HG03159 (cell line): ENCODE data around the gene GGA2.
"Not testable (repeated sequence)": the region's sequence is repeated elsewhere in the genome, so short reads cannot be mapped to it uniquely, and the experiment has no call there.

ENCODE experiments used
- ATAC-seq: cut with Tn5 transposase; IDR thresholded peaks from one replicate; pipeline ENCODE4 v1.9.1; 2021; ENCODE audit warnings: mild to moderate bottlenecking, moderate library complexity; ENCODE audit not compliant: unreplicated experiment

GGA2 gene

GRCh38 chr16:23505671-23506605 lies 4.4 kb downstream of the GGA2 start:
- ATAC-seq, result no peak

DNA sequence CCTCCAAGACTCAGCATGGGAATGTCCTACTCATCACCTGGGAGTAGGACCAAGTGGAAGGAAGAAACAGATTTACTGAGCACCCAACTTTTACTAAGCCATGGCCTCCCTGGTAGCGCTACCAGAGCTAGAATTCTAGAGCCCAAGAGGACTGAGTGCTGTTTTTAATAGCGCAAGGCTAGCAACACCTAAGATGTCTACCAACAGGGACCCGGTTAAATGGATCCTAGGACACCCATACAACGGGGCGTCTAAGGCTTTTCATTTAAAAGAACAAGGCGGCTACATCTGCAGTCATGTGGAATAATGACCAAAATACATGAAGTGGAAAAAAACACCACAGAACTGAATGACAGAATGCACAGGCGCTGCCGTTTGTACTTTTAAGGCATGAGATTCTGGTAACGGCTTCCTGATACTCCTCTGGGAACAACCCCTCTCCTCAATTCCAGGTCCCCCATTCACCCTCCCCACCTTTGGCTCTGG lies 5.1 kb downstream of the GGA2 start:
- ATAC-seq, result no peak

GRCh38 chr16:23504453-23505179 lies 5.7 kb downstream of the GGA2 start:
- peak; percentile 52 for ATAC-seq

DNA sequence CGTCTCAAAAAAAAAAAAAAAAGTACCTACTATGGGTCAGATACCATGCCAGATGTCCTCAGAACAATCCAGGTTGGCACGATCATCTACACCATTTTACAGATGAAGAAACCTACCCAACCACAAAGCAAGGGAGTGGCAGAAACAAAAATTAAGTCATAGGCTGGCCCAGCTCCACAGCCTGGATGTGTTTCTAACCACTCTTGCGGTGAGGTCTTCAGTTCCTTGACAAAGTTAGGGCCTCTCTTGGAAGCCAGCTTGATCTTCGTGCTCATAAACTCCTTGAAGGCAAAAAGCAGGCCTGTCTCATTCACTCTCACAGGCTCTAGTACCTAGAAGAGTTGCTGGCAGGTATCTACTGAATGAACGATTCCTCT lies 6.2 kb downstream of the GGA2 start:
- ATAC-seq, result no peak

GRCh38 chr16:23502466-23502865 lies 7.8 kb downstream of the GGA2 start:
- ATAC-seq, result no peak

DNA sequence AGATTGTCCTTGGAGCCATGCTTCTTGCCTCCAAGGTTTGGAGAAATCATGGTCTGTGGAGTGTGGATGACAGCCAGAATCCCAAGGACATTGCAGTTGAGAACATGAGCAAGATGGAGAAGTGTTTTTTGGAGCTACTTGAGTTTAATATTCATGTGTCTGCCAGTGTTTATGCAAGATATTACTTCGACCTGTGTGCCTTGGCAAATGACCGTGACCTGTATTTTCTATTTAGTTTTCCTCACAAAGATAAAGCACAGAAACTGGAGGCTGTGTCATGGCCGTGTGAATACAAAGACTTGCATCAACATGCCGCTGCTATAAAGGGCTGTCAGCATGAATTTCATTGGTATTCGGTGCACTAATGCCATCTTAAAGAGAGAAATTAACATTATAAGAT lies 9.0 kb downstream of the GGA2 start:
- no peak for ATAC-seq

GRCh38 chr16:23500862-23501225 lies 9.4 kb downstream of the GGA2 start:
- no peak for ATAC-seq

DNA sequence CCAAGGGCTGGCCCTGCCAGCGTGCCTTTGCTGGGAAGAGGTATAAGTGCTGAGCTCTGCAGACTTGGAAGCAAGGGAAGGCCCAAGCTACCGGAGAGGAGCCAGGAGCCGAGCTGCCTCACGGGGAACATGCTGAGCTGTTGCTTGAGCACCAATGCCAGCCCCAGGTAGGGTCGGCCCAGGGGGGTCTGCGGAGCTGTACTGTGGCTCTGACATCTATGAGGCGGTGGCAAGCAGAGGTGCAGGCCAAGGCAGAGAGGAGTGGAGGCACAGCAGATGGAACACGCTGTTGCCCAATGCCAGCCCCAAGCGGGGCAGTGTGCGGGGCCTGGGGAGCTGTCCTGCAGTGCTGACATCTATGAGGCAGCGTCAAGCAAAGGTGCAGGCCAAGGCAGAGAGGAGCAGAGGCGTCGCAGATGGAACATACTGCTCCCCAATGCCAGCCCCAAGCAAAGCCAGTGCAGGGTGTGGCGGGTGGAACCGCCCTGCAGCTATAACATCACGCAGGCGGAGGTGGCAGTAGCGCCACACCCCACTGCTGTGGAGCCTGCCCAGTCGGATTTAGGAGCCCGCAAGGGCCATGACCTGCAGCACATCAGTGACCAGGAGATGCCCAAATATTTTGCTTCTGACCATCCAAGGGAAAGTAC lies 10.0 kb downstream of the GGA2 start:
- ATAC-seq, result no peak

DNA sequence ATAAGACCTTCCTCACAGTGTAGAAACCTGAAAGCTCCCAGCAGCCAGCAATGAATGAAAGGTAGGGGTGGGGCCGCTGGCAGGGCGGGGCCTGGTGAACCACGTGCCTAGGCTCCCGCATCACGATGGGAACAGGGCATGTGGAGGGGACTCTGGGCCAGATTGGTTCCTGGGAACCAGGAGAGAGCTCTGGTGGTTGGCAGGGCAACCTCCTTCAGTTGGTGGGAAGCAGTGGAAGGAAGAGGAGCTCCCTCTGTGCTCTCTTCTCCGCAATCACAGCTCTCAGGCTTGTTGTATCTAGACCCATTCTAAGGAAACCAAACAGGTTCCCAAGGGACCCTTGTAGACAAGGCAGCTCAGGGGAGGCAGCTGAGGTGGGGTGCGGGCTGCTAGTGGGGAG lies 10.5 kb downstream of the GGA2 start:
- no peak for ATAC-seq

DNA sequence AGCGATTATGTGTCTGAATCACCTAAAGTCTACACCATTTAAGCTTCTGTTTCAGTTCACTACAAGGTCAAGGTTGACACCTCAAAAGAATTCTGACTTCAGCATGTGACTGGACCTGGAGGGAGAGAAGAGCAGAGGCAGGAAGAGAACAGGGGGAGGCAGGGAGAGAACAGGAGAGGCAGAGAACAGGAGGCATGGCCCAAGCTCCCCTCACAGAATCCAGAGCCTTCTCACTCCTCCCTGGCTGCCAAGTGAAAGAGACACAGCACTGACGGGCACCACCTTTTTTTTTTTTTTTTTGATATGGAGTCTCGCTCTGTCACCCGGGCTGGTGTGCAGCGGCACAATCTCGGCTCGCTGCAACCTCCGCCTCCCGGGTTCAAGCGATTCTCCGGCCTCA lies 11.4 kb downstream of the GGA2 start:
- no peak for ATAC-seq

GRCh38 chr16:23497543-23497868 lies 12.8 kb downstream of the GGA2 start:
- ATAC-seq, result no peak

GRCh38 chr16:23496821-23497542 lies 13.3 kb downstream of the GGA2 start:
- ATAC-seq, result no peak

- ATAC-seq, result no peak
Observed at GRCh38 chr16:23495671-23496070, 14.6 kb downstream of the GGA2 start.

DNA sequence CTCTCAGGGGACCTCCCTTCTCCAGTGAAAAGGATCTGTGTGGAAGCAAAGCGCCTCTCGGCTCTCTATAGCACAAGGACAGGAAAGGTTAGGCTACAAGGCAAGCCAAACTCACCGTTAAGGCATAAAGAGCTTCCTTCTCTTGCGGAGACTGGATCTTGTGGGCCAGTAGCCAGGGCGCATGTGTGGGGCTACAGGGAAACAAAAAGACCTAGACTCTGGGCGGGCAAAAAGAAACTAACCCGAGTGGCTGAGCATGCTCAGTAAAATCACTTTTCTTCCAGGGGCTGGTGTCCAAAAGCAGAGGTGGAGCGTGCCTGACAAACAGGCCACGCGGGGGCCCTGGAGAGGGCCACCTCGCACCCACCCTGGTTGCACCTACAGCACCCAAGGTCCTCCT lies 16.1 kb downstream of the GGA2 start:
- ATAC-seq, result no peak

DNA sequence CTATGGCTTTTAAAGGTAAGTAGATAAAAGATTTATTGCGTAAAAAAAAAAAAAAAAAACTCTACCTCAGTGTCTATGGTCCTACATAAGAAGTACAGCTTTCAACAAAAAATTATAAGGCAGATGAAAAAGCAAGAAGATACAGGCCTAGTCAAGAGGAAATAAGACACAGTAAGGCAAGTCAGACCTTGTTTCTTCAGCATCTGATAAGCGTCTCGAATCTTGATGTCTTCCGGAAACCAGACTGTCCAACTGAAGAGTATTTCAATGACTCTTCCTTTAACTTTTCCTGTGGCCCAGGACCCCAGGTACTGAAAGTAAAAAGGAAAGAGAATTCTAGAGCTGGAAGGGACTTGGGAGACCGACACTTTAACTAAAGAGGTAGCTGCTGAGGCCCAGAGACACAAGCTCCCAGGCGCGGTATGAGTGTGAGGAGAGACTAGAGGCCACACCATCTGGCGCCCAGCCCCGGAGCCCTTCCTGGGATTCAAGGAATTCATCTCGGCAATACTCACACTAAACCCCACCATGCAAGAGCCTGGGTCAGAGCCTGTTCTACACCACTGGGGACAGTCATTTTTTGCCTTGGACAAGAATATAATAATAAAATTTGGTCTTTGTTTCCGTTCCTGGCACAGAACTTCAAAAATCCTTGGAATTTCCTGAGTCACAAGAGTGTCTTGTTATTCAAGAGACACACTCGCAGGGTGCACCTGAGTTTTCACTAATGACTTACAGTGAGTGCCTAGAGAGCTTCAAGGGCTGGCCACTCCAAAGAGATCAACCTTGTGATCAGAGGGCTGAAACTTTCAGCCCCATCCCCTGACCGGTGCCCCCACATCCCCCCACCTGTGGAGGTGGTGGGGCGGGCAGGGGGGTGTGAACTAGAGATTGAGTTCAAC lies 18.6 kb downstream of the GGA2 start:
- no peak for ATAC-seq

DNA sequence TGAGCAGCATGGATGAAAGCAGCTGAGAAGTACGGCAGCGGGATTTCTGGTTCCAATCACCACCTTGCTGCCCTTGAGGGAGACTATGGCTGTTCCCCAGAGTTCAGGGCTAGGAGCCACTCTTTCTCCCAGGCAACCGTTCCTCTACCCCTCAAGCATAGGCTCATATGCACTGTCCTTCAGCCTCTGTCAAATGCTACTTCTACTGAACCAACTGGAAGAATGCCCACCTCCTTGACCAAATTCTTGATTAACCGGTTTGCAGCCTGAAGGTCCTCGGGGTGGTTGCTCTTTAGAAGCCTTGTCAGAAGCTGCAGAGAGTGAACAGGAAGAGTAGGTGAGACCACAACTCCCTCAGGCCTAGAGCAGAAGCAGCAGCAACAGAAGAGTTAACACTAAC lies 23.8 kb downstream of the GGA2 start:
- no peak for ATAC-seq

DNA sequence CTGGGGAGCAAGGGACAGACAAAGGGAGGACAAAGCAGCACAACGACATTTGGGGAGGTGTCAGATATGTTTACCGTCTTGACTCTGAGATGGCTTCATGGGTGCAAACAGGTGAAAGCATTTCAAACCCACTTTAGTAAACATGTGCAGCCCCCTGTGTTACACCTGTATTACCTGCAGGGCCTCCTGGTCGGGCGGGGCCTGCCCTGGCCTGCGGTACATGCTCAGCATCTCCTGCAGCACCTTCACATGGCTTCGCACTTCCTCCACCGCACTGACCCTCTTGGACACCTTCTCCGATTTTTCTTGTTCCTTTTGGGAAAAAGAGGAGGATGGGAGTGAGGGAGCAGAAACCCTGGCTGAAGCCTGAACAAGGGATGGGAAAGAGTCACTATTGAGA lies 24.5 kb downstream of the GGA2 start:
- ATAC-seq, result no peak

DNA sequence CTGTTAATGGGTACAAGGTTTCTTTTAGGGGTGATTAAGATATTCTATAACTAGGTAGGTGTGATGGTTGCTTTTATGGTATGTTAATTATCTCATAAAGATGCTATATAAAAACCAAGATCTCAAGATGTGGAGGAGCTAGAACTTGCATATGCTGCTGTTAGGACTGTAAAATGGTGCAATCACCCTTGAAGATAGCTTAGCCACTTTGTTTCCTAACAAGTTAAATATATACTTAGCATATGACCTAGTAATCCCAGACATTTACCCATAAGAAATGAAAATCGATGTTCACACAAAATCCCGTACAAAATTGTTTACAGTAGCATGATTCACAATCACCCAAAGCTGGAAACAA lies 25.1 kb downstream of the GGA2 start:
- ATAC-seq, result no peak

GRCh38 chr16:23484510-23485256 lies 25.6 kb downstream of the GGA2 start:
- ATAC-seq, result no peak

DNA sequence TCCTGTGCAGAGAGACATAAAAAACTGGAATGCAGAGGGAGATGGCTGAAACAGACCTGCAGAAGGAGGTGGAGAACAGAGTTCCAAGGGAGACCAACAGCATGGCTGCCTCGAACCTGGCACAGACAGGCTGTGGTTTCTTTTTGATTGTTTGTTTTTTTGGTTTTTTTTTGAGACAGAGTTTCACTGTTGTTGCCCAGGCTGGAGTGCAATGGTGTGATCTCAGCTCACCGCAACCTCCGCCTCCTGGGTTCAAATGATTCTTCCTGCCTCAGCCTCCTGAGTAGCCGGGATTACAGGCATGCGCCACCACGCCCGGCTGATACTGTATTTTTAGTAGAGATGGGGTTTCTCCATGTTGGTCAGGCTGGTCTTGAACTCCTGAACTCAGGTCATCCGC lies 26.8 kb downstream of the GGA2 start:
- ATAC-seq, result not testable (repeated sequence)
